ENCODE measurements around the gene CGB2.
"Not testable (repeated sequence)": the region's sequence is repeated elsewhere in the genome, so short reads cannot be mapped to it uniquely, and the experiment has no call there.

DNA sequence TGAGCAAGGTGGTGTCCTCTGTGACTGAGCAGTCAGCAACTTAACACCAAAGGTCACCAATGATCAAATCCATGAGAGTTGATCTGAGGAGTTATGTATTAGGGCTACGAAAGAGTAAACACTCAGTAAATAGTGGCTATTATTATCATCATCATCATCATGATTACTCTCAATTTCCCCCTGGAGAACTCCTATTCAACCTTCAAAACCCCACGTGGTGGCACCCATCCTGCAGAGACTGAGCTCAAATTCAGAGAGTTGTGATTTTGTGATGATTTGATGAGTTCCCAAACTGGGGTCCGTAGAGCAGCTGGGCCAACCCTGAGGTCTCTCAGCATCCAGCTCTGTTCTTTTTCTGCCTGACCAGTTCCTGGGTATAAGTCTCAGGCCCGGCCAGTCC, 18.1 kb downstream of the CGB2 start:
- not testable (repeated sequence) for TF ChIP-seq CTCF (IDR thresholded peaks at IDR 0.05); EP300 (IDR thresholded peaks at IDR 0.05); POLR2A (IDR thresholded peaks at IDR 0.05; ENCODE audit: low read depth); POLR2AphosphoS5 (IDR thresholded peaks at IDR 0.05)

Data from esophagus muscularis mucosa (tissue), 4 donors.